ENCODE results near the gene GYPA.
"Not testable (repeated sequence)": the region's sequence is repeated elsewhere in the genome, so short reads cannot be mapped to it uniquely, and the experiment has no call there.

- not testable (repeated sequence) for TF ChIP-seq CTCF (IDR thresholded peaks at IDR 0.05); POLR2AphosphoS5 (IDR thresholded peaks at IDR 0.05; ENCODE audit: insufficient read depth in 1 of 2, low read depth in 1 of 2); POLR2A (IDR thresholded peaks at IDR 0.05)
Measured at GRCh38 chr4:144140594-144141295, at the start of gene GYPA.
